Right forelimb (tissue), 1 donor: Measurements from ENCODE around the gene USP5.

Experiments
- DNase-seq: peaks from one replicate; pipeline ENCODE4 v3.0.0-alpha.2; 2018

Gene USP5

GRCh38 chr12:6826734-6827436, 25.1 kb upstream of the USP5 start:
- no peak for DNase-seq

GRCh38 chr12:6827437-6827911, 24.5 kb upstream of the USP5 start:
- DNase-seq, result peak; percentile 84

- DNase-seq, result peak; percentile 81
Measured at GRCh38 chr12:6827982-6828780, 23.8 kb upstream of the USP5 start, which contains the start of gene P3H3. Gene P3H3 (plus strand): TSS chr12:6828407. CDS start chr12:6828441, 34 bp downstream.

- DNase-seq, result peak; percentile 81
Measured at GRCh38 chr12:6828781-6829535, 23.0 kb upstream of the USP5 start.

GRCh38 chr12:6829536-6830220, 22.3 kb upstream of the USP5 start:
- no peak for DNase-seq

GRCh38 chr12:6830286-6830890, 21.6 kb upstream of the USP5 start:
- DNase-seq, result no peak

- DNase-seq, result no peak
Measured at GRCh38 chr12:6830999-6831398, 21.0 kb upstream of the USP5 start.

GRCh38 chr12:6831450-6831995, 20.4 kb upstream of the USP5 start:
- no peak for DNase-seq

GRCh38 chr12:6832125-6832524, 19.8 kb upstream of the USP5 start:
- DNase-seq, result no peak

GRCh38 chr12:6833189-6833890, 18.6 kb upstream of the USP5 start:
- no peak for DNase-seq

- no peak for DNase-seq
Measured at GRCh38 chr12:6834254-6834653, 17.7 kb upstream of the USP5 start.

- no peak for DNase-seq
Measured at GRCh38 chr12:6834873-6835272, 17.1 kb upstream of the USP5 start.

GRCh38 chr12:6836851-6837250, 15.1 kb upstream of the USP5 start:
- DNase-seq, result no peak

GRCh38 chr12:6837370-6838060, 14.4 kb upstream of the USP5 start:
- no peak for DNase-seq

- no peak for DNase-seq
Measured at GRCh38 chr12:6838854-6839253, 13.1 kb upstream of the USP5 start.

GRCh38 chr12:6839482-6840201, 12.3 kb upstream of the USP5 start:
- DNase-seq, result peak; percentile 54

GRCh38 chr12:6840330-6840729, 11.6 kb upstream of the USP5 start:
- DNase-seq, result no peak

GRCh38 chr12:6840761-6841515, 11.0 kb upstream of the USP5 start, which contains the start of gene GNB3:
Gene GNB3 (plus strand): TSS chr12:6840925. CDS start chr12:6841288, 363 bp downstream.
- no peak for DNase-seq

GRCh38 chr12:6842075-6842474, 9.9 kb upstream of the USP5 start:
- no peak for DNase-seq
